ENCODE measurements around the gene RNF224.

The RNF224 gene

GRCh38 chr9:137214620-137215019 lies 12.7 kb upstream of the RNF224 start:
- DNase-seq (ENCODE audit: low spot score) (no peak), FAIRE-seq (no peak)

GRCh38 chr9:137215196-137215986 lies 11.9 kb upstream of the RNF224 start:
- FAIRE-seq (no peak), DNase-seq (ENCODE audit: low spot score) (no peak)

- FAIRE-seq (no peak), DNase-seq (ENCODE audit: low spot score) (no peak)
Measured at GRCh38 chr9:137216188-137216965, 10.9 kb upstream of the RNF224 start.

- FAIRE-seq (no peak), DNase-seq (ENCODE audit: low spot score) (no peak)
Measured at GRCh38 chr9:137217276-137218211, 9.8 kb upstream of the RNF224 start.

GRCh38 chr9:137218212-137218753 lies 9.0 kb upstream of the RNF224 start:
- FAIRE-seq (no peak), DNase-seq (ENCODE audit: low spot score) (no peak)

GRCh38 chr9:137218754-137219271 lies 8.5 kb upstream of the RNF224 start:
- FAIRE-seq (no peak), DNase-seq (ENCODE audit: low spot score) (no peak)

- no peak for FAIRE-seq
- no peak for DNase-seq (ENCODE audit: low spot score)
Measured at GRCh38 chr9:137219757-137220316, 7.5 kb upstream of the RNF224 start.

- no peak for FAIRE-seq
Measured at GRCh38 chr9:137220317-137221094, 6.8 kb upstream of the RNF224 start.

GRCh38 chr9:137221095-137221505 lies 6.2 kb upstream of the RNF224 start:
- FAIRE-seq: no peak
- DNase-seq (ENCODE audit: low spot score): no peak

More at GRCh38 chr9:137220317-137221094, 6.8 kb upstream of the RNF224 start:
- no peak for DNase-seq (ENCODE audit: low spot score)

- FAIRE-seq: no peak
- no peak for DNase-seq (ENCODE audit: low spot score)
Measured at GRCh38 chr9:137221506-137222111, 5.7 kb upstream of the RNF224 start.

GRCh38 chr9:137222190-137223077 lies 4.9 kb upstream of the RNF224 start, which contains the start of gene RNF208:
Gene RNF208 (minus strand): TSS chr9:137222240. CDS start chr9:137221212, 1,028 bp downstream.
- FAIRE-seq (no peak), DNase-seq (ENCODE audit: low spot score) (no peak)

- DNase-seq (ENCODE audit: low spot score) (peak; percentile 93), FAIRE-seq (peak; percentile 91)
Measured at GRCh38 chr9:137223078-137223970, 4.0 kb upstream of the RNF224 start.

- FAIRE-seq (no peak), DNase-seq (ENCODE audit: low spot score) (no peak)
Measured at GRCh38 chr9:137224830-137225694, 2.2 kb upstream of the RNF224 start, which contains the start of gene CYSRT1. Gene CYSRT1 (plus strand): TSS chr9:137225174. CDS start chr9:137225622, 448 bp downstream.

GRCh38 chr9:137225699-137226331 lies 1.5 kb upstream of the RNF224 start:
- no peak for DNase-seq (ENCODE audit: low spot score)
- no peak for FAIRE-seq

GRCh38 chr9:137226338-137227053 lies 806 bp upstream of the RNF224 start:
- FAIRE-seq: no peak
- DNase-seq (ENCODE audit: low spot score): peak; percentile 35

Data from urothelium cell line (cell line).